Stimulated activated CD8-positive, alpha-beta memory T cell treated with anti-CD3 and anti-CD28 coated beads, Interleukin-15, amount 100 ng/mL, for 48 hours (primary cell): ENCODE measurements around the gene HK2.
"Not testable (repeated sequence)": the region's sequence is repeated elsewhere in the genome, so short reads cannot be mapped to it uniquely, and the experiment has no call there.

Source experiments
- DNase-seq, 2 donors: peaks; one replicate each; pipeline ENCODE4 v3.0.0-alpha.2; 2020; ENCODE audit warnings: low read depth in 2 of 2

Gene HK2

DNA sequence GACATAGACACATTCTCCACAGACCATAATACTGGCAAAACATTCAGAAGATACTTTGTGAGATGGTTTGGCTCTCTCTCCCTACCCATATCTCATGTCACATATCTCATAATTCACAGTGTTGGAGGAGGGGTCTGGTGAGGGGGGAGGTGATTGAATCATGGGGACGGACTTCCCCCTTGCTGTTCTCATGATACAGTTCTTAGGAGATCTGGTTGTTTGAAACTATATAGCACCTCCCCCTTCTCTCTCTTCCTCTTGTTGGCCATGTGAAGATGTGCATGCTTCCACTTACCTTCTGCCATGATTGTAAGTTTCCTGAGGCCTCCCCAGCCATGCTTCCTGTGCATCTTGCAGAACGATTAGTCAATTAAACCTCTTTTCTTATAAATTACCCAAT, 61.1 kb downstream of the HK2 start:
- no peak for DNase-seq

DNA sequence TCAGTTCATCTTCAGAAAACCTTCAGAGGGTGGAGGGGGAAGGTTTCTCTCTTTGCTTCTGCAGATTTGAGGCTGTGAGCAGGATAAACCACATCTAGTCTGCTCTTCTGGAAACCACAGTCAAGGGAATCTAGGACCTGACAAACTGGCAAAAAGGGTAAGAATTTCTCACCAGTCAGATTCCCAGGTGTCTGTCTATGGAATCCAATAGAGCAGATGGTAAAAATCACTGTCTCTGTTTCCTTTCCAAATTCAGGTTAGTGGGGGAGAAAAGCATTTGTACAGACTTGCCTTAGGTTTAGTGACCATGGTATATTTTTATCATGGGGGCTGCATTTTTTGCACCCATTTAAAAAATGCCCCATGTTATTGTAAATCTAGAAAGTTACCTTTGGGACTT, 62.3 kb downstream of the HK2 start:
- no peak for DNase-seq

DNA sequence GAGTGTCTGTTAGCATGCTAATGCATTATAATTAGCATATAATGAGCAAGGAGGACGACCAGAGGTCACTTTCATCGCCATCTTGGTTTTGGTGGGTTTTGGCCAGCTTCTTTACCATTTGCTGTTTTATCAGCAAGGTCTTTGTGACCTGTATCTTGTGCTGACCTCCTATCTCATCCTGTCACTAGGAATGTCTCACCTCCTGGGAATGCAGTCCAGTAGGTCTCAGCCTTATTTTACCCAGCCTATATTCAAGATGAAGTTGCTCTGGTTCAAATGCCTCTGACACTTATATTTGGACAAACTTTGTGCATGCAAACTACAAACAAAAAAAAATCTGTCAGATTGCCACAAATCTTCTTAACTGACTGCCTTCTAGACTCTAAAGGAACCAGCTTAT, 66.3 kb downstream of the HK2 start:
- DNase-seq: not testable (repeated sequence)

DNA sequence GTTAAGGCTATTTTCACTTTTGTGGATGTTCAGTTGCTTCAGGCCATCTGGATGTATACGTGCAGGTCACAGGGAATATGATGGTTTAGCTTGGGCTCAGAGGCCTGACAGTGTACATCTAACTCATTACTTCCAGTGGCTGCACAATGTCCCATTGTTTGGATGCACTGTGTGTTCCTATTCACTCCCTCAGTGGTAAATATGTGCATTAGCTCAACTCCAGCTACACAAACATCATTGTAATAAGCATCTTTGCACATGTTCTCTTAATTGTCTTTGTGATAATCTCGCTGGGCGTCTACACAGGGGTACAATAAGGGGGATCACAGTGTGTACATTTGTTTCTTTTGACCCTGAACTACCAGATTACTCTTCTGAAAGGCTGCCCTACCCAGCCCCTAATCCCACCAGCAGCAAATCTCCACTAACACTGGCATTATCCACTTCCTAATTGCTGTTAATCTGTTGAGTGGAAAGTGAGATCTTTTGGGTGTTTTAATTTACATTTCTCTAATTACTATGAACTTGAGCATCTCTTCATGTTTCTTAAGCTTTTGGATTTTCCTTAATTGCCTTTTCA, 68.4 kb downstream of the HK2 start:
- DNase-seq: no peak

DNA sequence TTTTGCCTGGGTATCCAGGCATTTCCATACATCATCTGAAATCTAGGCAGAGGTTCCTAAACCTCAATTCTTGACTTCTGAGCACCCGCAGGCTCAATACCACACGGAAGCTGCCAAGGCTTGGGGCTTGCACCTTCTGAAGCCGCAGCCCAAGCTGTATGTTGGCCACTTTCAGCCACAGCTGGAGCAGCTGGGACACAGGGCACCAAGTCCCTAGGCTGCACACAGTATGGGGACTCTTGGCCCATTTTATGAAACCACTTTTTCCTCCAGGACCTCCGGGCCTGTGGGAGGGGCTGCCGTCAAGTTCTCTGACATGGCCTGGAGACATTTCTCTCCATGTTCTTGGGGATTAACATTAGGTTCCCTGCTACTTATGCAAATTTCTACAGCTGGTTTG, 72.5 kb downstream of the HK2 start:
- DNase-seq: no peak

DNA sequence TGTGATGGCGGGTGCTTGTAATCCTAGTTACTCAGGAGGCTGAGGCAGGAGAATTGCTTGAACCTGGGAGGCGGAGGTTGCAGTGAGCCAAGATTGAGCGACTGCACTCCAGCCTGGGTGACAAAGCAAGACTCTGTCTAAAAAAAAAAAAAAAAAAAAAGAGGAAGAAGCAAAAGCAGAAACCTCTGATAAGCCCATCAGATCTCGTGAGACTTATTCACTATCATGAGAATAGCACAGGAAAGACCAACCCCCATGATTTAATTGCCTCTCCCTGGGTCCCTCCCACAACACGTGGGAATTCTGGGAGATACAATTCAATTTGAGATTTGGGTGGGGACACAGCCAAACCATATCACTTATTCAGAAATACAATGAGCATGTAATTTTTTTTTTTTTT, 73.6 kb downstream of the HK2 start:
- not testable (repeated sequence) for DNase-seq

DNA sequence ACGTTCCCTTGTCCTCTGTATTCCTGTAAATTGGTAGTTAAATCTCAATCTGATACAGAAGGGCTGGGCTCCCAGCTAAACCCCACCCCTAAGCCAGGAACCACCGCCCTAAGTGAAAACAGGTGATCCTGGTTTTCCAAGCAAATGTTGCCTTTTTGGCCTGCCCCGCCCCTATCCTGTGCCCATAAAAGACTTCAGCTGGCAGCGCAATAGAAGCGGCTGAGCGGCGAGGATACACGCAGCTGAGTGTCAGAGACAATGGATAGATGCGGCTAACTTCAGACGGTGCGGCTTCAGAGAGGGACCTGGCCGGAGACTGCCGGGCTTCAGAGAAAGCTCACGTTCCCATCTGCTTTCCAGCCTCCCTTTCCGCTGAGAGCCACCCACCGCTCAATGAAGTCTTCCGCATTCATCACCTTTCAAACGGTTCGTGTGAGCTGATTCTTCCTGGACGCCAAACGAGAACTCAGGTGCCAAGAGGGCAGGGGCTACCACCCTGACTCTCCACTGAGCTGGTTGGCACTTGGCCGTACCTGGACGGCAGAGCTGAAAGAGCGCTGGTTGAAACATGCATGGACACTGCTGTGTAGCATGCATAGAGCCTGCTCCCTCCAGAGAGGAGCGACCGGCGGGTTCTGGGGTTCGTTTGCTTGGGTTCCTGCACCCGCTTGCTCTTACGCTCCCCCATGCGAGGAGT, 75.0 kb downstream of the HK2 start:
- no peak for DNase-seq

DNA sequence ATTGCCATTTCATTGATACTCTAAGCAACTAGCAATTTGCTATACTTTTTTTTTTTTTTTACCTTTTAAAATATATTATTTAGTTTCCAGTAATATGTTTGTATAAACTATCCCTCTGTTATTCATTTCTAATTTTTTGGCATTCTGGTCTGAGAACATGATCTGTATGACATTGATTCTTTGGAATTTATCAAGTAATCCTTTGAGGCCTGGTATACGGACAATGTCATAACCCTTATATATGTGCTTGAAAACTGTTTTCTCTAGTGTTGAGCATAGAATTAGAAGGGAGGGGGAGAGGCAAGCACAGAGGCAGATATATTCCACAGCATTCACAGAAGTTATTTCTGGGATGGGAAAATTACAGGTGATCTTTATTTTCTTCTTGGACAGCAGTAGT, 76.3 kb downstream of the HK2 start:
- no peak for DNase-seq

DNA sequence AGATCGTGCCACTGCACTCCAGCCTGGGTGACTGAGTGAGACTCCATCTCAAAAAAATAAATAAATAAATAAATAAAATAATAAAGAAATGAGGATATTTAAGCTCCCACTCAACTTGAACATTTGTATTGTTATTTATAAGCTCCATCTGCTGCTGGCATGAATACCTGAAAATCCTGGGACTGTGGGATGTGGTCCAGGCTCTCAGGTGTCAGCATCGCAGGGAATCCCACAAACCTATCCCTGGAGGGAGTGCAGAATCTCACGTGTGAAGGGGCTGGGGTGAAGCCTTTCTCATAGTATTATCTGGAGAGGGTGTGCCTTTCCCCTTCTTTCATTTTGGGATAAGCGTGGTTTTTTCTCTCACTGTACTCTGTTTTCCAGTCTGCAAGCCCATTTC, 77.1 kb downstream of the HK2 start:
- no peak for DNase-seq

DNA sequence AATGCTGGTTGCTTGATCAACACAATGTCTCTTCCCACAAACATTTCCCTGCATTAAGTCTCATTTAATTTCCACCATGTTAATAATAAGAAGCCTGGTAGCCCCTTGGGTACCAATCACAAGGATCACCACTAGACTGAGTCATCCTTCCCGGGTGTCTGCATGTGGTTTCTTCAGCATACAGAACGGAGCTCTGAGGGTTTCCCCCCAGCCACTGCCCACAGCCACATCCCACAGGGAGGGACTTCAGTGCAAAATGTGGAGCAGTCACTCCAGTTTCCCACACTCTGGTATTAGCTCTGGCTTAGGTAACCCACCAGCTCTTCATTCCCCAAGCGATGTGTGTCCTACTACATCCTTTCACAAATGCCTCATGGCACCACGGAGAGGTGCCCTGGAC, 81.8 kb downstream of the HK2 start:
- peak; percentile 25 to 56 for DNase-seq

DNA sequence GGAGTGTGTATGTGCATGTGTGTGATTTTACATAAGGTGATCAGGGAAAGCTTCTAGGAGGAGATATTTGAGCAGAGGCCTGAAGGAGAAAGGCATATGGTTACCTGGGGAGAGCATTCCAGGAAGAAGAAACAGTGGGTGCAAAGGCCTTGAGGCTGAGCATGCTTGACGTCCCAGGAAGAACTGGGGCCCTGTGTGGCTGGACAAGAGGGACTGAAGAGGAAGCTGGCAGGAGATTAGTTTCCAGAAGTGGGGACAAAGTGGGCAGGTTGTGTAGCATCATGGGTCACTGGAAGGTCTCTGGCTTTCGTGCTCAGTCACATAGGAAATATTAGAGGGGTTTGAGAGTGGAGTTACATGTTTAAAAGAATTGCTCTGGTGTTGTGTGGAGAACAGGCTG, 82.5 kb downstream of the HK2 start:
- no peak for DNase-seq

DNA sequence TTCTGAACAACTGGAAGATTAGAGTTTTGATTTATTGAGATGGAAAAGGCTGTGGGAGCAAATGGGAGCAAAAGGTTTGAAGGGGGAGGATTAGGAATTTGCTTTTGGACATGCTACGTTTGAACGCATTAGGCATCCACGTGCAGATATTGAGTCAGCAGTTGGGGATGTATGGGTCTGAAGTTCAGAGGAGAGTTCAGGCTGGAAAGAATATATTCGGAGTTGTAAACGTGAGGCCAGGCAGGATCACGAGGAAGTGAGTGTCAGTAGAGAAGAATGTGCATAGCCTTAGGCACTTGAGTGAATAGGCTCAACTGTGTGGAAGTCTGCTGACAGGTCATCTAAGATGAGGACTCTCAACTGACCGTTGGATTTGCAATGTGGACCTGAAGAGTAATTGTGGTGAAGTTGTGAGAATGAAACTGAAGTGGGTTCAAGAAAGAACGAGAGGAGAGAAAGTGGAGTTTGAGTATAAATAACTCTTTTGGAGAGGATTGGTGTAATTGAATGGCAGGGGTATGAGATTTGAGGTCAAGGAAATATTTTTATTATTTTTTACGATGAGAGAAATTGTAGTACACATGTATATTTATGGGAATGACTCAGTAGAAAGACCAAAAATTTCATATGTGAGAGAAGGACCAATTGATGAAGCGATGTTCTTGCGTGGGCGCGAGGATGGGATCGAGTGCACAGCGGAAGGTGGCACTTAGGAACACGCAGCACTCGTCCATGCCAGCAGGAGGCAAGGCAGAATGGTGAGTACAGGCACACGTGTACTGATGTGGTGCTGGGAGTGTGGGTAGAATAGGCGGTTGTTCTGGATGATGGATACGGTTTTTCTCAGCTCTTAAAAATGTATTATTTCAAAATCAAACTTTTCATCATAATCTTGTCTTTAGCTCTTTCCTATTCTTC, 84.0 kb downstream of the HK2 start:
- DNase-seq: no peak

DNA sequence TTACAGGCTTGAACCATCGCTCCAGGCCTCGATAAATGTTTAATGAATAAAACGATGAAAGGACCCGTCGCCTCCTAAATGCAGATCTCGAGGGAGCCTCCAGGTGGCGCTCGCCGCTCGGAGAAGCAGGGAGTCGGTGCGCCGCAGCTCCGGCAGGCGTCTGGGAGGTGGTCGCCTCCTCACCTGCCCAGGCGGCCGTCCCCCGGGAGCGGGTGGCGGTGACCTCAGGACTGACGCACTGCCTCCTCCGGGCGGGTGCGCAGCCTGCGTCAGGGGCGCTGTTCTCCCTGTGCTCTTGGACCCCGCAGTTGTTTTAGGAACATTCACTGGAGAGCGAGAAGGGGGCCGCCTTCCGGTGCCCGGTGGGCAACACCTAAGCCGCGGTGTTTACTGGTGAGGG, 85.9 kb downstream of the HK2 start:
- peak; percentile 51 to 53 for DNase-seq

DNA sequence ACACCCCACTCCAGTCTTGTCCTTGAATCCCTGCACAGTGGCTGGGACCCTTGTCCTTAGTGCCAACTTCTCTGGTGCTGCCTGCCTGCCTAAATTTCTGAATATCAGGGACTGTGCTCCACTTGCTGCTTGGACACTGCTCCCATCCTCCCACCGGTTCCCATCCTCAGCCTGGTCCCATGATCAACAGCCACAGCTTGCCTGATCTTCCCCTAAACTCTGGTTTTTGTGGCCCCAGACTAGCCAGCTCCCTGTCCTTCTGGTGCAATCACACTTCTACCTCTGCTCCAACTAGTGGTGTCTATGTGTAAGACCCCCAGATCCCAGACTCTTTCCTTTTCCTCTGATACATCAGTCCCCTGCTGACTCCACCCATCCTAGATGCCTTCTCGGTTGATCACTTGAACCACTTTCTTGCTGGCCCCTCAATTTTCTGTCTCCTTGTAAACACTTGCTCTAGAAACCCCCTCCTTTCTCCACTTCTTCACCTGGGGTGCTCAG, 87.4 kb downstream of the HK2 start:
- no peak for DNase-seq

DNA sequence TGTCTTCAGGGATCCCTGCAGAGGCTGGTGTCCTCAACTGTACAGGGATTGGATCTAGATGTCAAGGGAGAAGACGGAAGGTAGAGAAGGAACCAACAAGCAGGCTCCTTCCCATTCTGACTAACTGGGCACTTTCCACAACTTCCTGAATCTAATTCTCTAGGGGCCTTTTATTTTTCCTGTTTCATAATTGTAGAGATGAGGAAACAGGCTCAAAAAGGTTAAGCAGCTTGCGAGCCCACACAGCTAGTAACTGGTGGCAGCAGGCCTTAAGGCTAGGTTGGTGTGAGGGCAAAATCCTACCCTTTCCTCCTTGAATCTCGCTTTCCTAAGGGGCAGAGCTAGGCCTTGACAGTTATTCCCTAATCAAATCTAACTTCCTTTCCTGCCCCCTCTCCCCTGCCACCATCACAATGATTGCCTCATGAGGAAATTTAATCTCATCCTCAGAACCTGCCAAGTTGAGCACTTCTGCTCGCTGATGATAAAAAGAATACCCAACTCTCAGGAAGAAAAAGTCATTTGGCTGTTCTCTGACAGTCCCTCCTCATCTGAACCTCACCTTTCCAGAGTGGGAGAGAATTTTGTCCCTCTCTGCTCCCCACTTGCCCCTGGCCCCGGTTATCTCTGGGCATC, 88.8 kb downstream of the HK2 start:
- no peak for DNase-seq

DNA sequence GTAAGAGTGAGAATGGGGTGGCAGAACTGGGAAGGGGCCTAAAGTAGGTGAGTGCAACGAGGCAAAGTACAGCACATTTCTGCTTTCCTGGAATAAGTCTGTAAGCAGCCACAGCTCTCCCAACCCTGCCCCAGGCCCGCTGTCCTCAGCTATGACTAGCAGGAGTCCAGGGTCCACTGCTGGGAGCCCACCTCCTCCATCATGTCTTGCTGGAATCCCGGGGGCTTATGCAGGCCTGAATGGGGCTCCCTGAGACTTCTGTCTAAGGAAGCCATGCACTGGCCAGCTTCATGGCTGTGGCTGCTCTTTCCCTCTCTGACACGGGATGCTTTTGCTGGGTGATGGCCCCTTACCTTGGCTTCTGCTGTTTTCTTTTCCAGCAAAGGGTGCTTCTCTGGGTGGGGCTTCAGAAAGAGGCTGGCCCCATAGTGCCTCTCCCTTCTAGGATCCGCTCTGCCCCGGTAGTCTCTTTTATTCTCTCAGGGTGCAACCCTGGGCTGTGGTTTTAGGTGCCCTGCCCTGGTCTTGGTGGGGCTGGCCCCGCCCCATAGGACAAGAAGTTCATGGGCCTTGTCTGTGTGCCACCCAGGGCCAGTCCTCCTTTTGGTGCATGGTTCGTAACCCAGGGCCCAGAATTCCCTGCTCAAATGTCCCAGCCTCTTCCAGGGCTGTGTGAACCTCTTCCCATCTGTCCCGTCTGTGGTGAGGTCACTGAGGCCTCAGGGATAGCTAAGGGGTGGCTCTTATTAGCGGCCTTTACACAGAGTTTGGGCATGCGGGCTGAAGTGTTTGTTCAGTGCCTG, 90.7 kb downstream of the HK2 start:
- no peak for DNase-seq

DNA sequence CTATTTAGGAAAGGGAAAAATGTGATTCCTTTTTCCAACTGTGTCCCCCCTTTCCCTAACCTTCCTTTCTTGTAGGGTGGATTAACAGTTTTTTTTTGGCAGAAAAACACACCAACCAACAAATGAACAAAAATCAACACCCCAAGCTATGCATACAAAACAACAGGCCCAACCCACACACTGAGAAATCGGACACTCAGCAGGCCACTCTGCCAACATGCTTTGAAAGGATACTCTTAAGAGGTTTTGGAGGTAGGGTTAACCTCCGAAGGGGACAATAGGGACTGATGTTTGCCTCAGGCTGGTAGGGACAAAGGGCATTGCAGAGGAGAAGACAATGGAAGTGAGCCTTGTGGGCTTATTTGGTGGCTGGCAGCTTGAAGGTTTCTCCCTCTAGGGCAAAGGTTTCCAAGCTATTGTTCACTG, 91.4 kb downstream of the HK2 start:
- DNase-seq: no peak

DNA sequence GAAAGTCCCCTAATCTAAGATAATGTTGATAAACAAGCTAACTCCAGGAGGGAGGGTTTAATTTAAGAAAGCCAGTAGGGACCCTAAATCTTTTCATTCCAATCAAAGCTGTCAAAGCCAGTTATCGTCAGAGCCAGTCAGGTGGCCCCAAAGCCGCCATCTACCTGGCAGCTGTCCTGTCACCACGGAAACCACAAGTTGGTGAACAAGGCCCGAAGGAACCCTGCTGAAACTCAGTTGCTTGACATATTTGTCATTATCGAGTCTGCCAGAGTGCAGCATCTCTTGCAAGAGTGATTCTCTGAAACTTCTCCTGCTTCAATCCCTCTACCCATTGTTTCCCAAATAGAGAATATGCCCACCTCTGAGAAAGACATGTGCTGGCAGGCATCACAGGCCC, 93.7 kb downstream of the HK2 start:
- DNase-seq: no peak

DNA sequence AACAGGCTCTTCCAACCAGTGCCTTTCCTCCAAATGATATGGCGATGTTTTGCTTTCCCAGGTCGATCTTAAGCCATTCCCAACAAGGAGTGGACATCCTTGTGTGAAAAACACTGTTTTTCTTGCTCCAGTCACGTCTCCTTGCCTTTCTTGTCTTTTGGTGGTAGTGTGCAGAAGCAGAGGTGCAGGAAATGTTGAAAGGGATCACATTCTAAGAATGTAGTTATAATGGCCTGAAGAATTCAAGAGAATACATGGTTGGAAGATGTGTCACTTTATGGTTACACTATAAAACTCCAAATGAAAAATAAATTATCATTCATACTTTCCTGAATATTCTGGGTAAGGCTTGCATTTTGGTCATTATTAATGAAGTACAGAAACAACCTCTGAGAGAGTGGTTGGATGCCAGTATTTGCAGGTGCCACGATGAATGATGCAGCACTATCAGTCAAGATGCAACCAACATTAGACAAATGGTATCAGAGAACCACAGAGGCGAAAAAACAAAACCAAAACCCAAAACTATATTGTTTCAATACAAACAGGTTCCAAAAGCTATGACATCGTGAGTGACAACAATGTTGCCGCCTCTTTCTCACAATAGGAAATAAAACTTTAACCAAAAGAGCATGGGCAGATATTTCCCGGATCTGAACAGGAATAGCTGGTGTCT, 97.0 kb downstream of the HK2 start:
- DNase-seq: no peak

DNA sequence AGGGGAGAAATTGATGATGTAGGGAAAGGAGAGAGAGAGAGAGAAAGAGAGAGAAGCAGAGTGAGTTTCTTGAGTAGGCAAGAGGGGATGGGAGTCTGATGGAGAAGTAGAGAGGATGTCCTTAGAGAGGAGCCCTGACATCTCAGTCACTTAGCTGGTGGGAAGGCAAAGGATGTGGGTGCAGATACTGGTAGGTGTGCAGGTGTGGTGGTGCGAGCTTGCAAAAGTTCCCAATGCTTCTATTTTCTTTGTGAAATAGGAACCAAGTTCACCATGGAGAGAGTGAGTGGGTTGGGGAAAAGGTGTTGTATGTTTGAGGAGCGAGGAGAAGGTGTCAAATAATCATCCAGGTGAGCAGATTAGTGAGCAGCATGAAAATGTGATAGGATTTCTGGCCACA, 98.0 kb downstream of the HK2 start:
- no peak for DNase-seq

DNA sequence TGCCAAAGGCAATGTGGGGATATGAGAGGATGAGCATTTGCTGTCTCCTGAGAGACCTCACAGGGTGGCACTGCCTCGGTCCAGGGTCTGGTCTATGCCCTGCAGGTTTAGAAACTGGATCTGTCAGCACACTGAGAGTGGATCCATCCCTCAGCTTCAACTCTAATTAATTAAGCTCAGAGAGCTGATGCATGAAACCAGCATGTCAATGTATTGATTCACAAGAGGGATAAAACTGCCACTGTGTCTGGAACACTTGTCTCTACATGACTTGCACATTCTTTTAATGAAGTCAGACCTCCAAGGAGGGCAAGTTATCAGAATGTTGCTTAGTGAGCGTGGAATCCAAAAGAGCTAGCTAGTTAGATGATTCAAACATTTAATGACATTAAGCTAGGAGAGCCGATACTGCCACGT, 102.1 kb downstream of the HK2 start:
- DNase-seq: no peak
